Activated CD4-positive, alpha-beta T cell treated with anti-CD3 and anti-CD28 coated beads, Interleukin-2, Interleukin-6, amounts not matched to agents 100 ng/mL and 50 ng/mL, durations not matched to agents 16 hours and 8 hours (primary cell): ENCODE results near the gene LYZL4.

Source experiments
- DNase-seq: peaks from one replicate; pipeline ENCODE4 v3.0.0-alpha.2; 2020

The LYZL4 gene

GRCh38 chr3:42369832-42370231 lies 40.6 kb downstream of the LYZL4 start:
- no peak for DNase-seq

DNA sequence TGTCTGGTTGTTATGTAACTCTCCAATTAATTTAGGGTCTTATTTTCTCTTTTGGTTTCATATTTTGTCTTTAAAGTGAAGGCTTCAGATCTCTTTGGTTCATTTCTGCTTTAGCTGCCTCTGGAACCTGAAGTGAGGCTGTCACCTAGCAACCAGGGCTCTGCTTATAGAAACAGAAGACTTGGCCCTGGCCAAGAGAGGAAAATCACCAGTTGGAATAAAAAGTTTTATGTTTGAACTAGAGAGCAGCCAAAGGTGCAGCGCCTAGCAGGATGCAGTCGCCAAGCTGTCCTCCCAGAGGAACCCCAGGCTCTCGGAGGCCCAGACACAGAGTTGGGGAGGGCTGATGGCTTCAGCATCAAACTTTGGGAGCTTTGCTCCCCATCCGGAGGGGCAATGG lies 41.1 kb downstream of the LYZL4 start:
- DNase-seq, result no peak

DNA sequence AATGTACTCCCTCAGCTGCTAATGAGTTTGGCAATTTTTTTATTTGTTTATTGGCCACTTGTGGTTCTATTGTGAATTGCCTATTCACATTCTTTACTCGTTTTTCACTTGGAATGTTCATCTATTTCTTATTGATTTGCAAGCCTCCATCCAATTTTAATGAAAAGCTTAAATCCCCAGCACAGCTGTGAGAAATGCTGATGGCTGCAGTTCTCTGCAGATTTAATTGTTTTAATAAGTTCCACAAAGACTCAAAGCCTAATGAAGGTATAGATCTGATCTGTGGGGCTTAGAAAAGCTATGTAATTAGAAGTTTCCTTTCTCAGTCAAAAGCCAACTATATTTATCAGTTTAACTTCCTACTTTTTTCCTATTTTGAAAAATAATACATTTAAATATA lies 41.5 kb downstream of the LYZL4 start:
- DNase-seq, result no peak

DNA sequence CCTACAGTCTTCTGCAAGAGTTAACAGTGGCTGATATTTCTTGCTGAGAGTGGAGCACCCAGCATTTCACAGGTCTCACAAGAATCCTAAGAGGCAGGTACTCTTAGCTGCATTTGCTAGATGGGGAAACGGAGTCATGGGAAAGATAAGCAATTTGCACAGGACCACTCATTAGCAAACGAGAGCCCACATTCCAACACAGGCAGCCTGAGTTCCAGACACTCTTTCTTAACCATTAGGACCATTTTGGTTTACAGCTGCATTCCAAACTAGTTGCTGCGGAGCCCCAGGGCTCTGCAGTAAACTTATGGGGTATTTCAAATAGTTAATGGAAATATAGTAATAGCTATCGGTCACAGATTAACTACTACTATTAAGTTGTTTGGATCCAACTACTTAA lies 42.5 kb downstream of the LYZL4 start:
- no peak for DNase-seq

GRCh38 chr3:42366550-42366949 lies 43.9 kb downstream of the LYZL4 start:
- DNase-seq, result no peak

GRCh38 chr3:42357335-42357734 lies 53.1 kb downstream of the LYZL4 start:
- no peak for DNase-seq

DNA sequence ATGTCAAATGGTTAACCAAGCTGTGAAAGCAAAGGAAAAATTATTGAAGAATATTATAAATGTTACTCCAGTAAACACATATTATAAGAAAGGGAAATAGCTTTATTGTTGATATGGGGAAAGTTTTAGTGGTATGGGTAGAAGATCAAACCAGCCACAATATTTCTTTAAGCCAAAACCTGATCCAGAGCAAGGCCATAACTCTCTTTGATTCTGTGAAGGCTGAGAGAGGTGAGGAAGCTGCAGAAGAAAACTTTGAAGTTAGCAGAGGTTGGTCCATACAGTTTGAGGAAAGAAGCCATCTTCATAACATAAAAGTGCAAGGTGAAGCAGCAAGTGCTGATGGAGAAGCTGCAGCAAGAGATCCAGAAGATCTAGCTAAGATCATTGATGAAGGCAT lies 54.8 kb downstream of the LYZL4 start:
- DNase-seq, result no peak

DNA sequence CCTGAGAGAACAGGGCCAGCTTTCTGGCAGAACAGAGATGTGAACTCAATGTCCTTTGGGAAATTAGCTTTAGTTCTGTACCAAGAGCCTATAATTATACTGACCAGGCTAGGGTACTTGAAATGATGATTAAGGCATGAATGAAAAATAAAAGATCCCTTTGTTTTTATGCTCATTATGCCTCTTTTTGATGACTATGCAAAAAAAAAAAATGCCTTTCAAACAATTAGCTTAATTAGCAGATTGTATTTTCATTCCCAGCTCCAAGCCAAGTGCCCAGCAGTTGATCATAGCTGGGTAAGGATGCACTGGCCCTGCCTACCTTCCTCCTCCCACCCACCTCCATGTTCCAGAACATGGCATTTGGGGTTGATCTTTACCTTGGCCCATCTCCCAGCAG lies 56.8 kb downstream of the LYZL4 start:
- DNase-seq, result no peak

DNA sequence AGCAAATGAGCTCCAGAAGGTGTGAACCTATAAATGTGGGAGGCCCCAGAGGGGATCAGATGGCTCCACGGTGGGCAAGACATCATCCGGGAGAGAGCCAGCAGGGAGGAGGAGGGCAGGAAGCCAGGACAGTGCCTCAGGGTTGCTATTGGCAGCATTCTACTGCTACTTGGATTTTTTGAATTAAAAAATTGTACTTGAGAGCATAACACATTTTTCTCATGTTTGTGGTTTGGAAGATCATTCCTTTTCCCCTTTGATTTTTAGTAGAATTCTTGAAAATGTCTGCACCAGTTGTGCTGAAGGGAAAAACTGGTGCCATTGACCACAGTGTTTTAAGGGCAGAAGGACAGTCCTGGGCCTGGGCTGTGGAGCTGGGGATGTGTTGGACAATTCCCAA lies 59.2 kb downstream of the LYZL4 start:
- no peak for DNase-seq

- no peak for DNase-seq
These were observed 60.4 kb downstream of the LYZL4 start for GRCh38 chr3:42349765-42350594.

- DNase-seq, result no peak
These were observed 62.5 kb downstream of the LYZL4 start for GRCh38 chr3:42347928-42348327.
